Measurements from ENCODE around the gene TTC7B.
"Not testable (repeated sequence)": the region's sequence is repeated elsewhere in the genome, so short reads cannot be mapped to it uniquely, and the experiment has no call there.

TTC7B gene, protein sequence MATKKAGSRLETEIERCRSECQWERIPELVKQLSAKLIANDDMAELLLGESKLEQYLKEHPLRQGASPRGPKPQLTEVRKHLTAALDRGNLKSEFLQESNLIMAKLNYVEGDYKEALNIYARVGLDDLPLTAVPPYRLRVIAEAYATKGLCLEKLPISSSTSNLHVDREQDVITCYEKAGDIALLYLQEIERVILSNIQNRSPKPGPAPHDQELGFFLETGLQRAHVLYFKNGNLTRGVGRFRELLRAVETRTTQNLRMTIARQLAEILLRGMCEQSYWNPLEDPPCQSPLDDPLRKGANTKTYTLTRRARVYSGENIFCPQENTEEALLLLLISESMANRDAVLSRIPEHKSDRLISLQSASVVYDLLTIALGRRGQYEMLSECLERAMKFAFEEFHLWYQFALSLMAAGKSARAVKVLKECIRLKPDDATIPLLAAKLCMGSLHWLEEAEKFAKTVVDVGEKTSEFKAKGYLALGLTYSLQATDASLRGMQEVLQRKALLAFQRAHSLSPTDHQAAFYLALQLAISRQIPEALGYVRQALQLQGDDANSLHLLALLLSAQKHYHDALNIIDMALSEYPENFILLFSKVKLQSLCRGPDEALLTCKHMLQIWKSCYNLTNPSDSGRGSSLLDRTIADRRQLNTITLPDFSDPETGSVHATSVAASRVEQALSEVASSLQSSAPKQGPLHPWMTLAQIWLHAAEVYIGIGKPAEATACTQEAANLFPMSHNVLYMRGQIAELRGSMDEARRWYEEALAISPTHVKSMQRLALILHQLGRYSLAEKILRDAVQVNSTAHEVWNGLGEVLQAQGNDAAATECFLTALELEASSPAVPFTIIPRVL

DNA sequence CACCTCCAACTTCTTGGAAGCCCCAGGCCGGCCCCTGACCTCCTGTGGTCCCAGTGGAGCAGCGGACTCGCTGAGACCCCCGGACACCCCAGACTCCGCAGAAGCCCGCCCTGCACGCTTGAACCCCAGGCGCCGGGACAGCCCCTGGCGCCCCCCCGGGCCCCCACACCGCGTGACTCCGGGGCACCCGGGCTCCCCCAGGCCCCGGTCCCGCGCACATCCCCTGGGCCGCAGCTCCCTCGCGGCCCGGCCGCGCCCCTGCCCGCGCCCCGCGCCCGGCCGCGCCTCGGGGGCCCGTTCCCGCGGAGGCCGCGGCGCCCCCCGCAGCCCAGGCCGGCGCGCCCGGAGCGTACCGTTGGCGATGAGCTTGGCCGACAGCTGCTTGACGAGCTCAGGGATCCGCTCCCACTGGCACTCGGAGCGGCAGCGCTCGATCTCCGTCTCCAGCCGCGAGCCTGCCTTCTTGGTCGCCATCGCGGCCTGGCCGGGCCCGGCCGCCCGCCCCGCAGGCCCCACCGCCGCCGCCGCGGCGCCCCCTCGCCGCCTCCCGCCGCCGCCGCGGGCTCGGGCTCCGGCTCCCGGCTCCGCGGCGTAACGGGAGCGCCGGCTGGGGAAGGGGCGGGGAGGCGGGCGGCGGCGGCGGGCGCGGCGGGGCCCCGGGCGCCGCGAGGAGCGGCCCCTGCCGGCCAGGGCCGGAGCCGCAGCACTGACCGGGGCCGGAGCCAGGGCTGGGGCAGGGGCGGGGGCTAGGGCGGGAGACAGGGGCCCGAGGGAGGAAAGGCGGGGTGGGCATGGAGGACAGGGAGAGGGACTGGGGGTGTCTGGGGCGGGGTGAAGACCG is at the start of gene TTC7B:
TTC7B (minus strand) TSS at position 609 of the 841 bp plus-strand sequence; CDS start at position 474, 135 bp downstream.
- peak; percentile 46 for DNase-seq

DNA sequence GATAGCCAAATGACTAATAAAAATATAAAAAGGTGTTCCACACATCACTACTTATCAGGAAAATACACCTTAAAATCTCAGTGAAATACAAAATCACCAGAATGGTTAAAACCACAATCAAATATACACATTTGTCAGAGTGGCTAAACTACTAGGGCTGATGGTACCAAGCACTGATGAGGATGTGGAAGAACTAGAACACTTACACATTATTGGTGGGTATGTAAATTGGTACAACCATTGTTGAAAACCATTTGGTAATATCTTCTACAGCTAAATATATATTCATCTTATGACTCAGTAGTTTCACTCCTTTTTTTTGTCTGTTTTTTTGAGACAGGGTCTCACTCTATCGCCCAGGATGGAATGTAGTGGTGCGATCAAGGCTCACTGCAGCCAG is 48.5 kb upstream of the TTC7B start:
- DNase-seq, result no peak

DNA sequence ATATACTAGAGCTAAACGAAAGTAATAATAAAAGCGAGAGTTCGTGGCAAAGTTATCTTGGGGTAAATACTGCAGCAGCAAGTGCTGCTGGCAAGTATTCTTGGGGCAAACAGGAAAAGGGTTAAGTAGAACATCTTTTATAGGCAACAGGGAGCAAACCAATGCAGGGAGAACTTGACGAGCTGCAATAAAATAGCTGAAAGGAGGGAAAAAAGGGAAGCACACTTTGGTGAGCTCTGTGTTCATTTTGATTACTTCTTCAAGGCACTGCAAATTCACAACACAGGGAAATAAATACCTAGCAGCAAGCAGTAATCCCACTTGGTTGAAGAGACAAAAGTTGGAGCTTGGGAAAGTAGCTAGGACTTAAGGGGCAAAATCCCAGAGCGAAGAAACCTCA is 42.3 kb upstream of the TTC7B start:
- no peak for DNase-seq

DNA sequence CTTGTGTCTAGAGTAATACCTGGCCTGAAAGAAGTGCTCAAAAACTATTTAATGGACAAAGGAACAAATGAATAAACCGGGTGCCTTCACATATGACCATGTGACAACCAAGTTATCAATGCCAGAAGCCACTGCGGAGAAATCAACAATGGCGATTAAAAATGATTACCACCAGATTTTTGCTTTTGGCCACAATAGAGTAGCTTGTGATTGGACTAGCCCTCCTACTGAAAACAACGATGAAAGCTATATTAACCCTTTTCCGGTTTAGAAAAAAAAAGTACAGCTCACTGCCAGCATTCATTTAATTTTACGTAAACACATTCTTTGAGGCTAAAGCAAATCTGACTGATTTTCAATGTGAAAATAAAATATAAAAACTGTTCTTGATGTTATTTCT is 41.6 kb upstream of the TTC7B start:
- no peak for DNase-seq

DNA sequence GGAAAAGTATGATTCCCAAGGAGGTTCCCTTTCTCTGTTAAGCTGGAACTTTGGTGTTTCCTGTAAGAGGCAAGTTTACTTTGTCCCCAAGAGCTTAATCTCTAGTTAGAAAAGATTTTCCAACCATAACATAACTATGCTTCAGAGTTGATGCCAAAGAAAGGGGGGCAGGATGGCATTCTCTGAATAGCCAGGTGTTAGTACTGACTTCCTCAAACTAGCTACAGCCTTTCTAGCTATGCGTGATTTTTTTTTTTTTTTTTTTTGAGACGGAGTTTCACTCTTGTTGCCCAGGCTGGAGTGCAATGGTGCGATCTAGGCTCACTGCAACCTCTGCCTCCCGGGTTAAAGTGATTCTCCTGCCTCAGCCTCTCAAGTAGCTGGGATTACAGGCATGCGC is 39.9 kb upstream of the TTC7B start:
- DNase-seq, result not testable (repeated sequence)

DNA sequence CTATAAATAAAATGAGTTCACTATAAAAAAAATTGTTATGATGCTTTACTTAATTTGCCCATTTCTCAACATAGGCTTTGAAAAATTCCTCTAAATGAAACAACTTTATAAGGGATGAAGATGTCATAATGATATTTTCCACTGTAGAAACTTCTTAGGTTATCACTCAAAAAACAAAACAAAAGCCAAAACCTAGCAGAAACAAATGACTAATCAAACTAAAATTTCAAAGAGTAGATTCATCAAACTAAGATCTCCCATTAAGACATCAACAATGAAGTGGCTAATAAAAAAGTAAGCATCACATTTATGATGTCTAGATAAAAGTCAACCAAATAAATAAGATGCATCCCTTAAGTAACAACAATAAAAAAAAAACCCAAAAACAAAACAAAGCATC is 36.9 kb upstream of the TTC7B start:
- no peak for DNase-seq

DNA sequence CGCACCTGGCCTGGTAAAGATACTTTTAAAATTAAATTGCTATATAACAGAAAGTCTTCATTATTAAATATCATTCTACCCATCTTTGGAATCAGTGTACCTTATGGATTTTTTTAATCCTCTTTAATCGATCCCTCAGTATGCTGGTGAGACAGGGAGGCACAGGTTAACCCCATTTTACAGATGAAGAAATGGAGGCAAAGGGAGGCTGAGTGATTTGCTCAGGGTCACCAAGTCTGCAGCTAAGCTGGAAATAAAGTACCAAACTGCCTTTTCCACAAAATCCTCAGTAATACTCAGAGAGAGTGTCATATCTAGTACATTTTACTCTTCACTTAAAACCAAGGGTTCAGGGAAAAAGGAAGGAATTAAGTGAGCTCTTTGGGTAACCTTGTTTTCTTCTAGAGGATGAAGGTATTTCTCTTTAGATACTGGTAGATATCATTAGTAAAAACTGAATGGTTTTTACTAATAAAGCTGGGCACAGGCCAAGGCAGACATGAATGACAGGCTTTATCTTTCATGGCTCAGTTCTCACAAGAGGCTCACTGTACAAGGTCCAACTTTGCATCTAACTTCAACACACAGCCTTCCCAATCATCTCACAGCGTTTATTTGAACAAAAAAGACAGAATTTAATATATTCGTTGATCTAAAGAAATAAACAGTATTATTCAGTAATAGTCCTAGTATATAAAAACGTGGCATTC is 35.3 kb upstream of the TTC7B start:
- DNase-seq, result no peak

DNA sequence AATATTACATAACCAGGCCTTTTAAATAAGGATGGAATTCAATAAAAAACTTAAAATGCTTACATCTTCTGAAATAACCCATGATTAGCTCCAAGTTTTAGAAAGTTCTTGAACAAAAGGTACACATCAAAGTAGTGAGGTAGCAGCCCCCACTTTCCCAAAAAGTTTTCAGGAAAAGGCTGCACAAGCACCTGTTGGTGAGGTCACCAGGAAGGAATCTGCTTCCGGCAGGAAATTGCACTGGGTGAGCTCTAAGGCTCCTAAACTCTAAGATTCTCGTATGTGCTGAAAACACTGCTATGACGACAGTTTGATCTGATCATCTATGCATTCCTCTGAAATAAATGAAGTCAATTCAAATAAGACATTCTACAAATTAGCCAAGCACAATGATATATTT is 34.3 kb upstream of the TTC7B start:
- no peak for DNase-seq

DNA sequence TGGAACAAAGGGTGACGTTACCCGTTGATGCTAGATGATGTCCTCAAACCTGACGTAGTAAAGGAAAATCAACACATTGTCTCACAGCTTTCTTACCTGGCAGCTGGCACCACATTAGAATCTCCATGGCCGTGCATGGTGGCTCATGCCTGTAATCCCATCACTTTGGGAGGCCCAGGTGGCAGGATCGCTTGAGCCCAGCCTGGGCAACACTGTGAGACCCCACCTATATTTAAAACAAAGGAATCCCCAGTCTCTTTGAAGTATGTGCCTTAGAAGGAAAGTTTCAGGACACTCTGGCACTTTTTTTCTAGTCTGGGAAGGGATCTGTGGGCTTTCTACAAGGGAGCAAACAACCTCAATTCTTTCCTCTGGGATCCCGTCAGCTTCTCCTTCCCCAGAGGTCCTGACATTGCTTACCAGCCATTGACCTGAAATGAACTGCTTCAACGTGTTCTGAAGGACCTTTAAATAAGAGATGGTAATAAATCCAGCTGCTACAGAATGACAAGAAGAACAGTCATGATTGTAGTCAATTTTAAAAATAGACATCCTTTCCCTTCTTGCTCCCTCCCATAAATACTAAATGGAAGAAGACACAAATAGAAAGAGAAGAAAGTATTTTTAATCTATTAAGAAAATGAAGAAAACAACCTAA is 33.7 kb upstream of the TTC7B start:
- no peak for DNase-seq

DNA sequence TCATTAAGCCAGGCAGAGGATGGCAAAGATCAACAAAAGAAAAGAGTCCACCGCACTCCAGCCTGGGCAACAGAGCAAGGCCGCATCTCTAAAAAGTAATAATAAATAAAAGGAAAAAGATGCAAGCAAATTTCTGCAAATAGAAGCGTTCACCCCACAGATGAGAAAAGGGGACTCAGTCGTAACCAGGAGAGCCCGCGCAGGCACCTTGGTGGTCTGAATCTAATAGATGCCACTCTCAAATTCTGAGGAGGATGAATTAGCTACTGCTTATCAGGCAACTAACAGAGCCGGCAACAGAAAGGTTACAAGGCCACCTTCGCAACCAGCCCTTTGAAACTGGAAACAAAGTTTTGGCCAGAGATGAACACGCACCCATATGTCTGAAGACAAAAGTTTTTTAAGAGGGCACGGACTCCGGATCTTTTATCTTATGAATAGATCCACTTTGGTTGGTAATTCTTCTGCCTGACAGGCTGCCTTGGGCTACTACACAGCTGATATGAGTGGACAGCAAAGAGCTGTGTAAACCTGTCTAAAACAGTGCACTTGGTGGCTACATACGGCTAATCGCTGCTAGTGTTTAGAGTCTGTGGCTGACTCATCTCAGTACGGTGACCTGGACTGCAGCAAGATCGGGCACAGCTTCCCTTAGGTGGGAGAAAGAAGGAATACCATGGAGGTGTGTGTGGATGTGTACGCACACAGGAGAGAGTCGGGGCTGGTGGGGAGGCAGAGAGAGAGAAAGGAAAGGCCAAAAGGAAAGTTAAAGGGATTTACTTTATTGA is 32.9 kb upstream of the TTC7B start:
- DNase-seq, result no peak

DNA sequence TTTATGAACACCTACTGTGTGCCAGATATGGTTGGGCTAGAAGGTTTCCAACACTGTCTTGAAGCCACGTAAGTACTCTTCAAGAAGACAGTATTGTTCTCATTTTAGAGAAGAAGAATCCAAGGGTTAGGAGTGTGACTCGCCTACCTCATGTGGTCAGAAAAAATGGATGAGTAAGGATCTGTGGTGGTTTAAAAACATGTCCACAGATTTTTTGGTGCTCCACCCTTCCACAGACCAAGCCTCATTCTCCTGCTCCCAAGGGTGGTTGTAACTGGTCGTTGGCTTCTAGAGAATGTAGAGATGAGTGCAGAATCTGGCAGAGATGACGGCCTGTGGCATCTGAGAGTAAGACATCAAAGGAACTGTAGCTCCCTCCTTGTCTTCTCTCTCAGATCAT is 30.3 kb upstream of the TTC7B start:
- no peak for DNase-seq

DNA sequence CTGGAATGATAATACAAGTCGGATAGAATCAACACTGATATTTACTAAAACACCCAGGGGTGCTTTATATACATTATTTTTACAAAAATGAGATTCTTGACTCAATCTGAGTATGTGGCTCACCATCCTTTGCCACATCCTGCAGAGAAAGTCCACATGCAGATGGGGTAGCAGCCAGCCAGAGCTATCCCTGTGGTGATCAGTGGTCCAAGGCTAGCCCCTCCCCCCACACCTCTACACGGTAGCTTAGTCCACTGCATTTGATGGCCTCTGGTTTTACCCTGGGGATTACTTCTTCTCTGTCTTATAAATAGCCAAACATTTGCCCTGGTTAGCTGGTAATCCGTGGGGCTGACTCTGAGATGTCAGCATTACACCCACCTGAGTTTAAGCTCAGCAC is 28.1 kb upstream of the TTC7B start:
- no peak for DNase-seq

DNA sequence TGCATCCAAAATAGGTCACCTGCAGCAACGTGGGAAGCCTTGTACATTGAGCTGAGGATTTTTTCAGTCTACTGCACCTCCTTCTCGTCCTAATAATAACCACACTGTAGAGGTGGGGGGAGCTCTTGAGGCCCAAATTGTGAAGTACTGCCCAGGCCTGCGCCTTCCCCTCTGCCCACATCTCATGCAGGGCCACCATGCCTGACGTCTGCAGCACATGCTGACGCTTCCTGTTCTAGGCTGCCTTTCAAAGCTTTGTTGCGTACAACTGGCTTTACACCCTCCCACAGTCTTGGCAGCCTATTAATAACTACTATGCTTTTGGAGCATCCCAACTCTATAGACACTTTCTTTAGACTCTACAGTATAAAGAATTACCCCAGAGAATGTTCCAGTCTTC is 26.5 kb upstream of the TTC7B start:
- no peak for DNase-seq

DNA sequence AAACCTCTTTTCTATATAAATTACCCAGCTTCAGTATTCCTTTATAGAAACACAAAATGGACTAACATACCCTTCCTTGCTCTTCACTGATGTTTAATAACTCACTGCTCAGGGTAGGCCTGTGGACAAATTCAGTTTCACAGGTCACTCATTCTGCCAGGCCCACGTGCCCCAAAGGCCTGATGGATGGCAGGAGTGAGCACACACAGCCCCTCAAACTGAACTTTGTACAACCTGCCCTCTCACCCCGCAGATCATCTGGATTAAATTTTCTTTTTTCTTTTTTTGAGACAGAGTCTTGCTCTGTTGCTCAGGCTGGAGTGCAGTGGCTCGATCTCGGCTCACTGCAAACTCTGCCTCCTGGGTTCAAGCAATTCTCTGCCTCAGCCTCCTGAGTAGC is 24.4 kb upstream of the TTC7B start:
- not testable (repeated sequence) for DNase-seq

DNA sequence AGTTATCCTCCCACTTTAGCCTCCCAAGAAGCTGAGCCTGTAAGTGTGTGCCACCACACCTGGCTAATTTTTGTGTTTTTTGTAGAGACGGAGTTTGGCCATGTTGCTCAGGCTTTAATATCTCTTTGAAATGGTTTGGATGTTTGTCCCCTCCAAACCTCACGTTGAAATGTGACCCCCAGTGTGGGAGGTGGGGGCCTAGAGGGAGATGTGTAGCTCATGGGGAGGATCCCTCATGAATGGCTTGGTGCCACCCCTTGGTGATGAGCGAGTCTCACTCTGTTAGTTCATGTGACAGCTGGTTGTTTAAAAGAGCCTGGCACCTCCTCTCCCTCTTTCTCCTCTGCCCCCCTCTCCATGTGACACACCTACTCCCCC is 23.6 kb upstream of the TTC7B start:
- no peak for DNase-seq

DNA sequence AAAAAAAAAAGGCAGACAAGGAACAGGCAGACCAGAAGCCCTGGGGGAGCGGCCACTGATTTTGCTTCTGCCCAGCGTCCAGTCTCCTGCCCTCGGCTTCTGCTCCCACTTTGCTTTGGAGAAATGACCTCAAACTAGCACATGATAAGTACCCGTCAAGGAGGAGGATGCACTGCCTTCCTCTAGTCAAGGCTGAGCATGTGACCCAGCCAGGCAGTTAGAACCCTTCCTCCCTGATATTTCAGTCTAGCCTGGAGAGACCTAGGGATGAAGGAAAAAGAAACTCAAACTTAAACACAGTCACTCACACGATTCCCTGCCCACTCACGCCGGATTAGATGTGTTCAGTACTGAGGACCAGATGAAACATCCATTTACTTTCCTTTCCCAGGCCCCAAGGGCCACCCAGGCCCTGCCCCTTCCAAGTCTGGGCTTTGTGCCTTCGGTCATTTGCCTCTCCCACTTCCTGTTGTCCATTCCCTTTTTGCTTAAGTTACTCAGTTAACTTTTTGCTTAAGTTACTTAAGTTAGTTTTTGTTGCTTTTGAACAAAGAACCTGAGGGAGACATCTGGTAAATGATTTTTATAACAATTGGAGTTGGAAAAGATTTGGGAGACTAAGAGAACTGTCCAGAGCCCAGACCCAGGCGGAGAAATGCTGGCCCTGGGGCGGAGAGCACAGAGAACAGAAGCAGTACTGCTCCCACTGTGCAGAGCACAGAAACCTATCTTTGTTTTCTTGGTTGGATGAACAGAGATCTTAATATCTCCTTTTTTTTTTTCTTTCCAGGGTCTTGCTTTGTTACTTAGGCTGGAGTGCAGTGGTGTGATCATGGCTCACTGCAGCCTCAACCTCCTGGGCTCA is 23.0 kb upstream of the TTC7B start:
- DNase-seq, result no peak

DNA sequence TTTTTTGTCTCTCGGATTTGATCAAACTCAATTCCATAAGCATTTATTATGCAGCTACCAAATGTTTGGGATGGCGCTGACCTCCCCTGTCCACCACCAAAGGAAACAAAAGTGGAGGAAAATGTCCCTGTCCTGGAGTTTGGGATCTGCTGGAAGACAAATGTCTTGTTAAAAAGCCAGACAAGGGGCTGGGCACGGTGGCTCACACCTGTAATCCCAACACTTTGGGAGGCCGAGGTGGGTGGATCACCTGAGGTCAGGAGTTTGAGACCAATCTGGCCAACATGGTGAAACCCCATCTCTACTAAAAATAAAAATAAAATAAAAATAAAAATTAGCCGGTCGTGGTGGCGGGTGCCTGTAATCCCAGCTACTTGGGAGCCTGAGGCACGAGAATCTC is 22.3 kb upstream of the TTC7B start:
- DNase-seq, result not testable (repeated sequence)

DNA sequence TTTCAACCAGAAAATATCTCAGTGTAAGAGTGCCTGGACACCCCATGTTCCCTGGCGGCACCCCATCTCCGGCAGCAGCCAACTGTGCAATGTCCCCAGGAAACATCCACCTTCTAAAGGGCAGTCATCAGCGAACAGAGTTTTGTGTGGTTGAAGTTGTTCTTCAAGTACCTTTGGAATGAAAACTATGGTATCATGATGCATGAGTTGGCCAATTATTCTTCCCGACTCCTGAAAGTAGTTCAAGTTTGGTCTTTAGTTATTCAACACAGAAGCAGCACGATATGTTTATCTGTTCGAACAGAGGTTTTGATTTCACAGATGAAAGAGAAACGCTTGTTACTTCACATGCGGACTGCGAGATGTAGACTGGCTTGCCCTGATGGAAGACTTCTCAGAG is 21.1 kb upstream of the TTC7B start:
- no peak for DNase-seq

DNA sequence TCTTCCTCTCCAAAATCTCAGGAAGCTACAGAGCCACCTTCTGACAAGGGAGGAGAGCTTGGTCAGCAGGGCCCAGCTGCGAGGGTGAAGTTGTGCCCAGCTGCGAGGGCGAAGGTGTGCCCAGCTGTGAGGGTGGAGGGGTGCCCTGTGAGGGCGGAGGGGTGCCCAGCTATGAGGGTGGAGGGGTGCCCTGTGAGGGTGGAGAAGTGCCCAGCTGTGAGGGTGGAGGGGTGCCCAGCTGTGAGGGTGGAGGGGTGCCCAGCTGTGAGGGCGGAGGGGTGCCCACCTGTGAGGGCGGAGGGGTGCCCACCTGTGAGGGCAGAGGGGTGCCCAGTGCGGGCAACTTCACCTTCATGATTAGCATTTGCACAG is 20.4 kb upstream of the TTC7B start:
- no peak for DNase-seq

DNA sequence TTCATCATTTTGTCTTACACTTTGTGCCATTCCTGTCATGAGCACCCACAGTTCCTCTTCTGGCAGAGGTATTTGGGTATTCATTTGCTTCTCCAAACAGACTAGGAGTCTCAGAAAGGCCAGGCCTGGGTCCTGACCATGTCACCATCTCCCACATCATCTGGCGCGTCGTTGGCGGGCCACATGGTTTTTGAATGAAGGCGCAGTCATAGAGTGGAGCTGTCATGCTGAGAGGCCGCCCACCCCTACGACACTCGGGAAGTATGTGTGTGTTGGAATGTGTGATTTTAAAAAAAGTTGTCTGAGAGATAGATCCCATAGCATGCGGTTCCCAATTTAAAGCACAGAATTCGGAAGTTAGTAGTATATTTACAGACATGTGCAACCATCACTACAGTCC is 15.6 kb upstream of the TTC7B start:
- no peak for DNase-seq
